NCI-H128 (cell line): ENCODE measurements around the gene DNAH10.

ENCODE experiments used
- DNase-seq: peaks from one replicate; lab custom pipeline; 2025; ENCODE audit not compliant: unreplicated experiment; lab: John Stamatoyannopoulos, UW

DNAH10 gene

GRCh38 chr12:123790905-123791467, 28.9 kb downstream of the DNAH10 start:
- no peak for DNase-seq

GRCh38 chr12:123794027-123794426, 31.9 kb downstream of the DNAH10 start:
- no peak for DNase-seq

GRCh38 chr12:123798518-123798917, 36.4 kb downstream of the DNAH10 start:
- no peak for DNase-seq

GRCh38 chr12:123799227-123799626, 37.1 kb downstream of the DNAH10 start:
- no peak for DNase-seq

- no peak for DNase-seq
Observed at GRCh38 chr12:123801573-123802178, 39.6 kb downstream of the DNAH10 start.

- DNase-seq: no peak
Observed at GRCh38 chr12:123805173-123805572, 43.1 kb downstream of the DNAH10 start.

DNA sequence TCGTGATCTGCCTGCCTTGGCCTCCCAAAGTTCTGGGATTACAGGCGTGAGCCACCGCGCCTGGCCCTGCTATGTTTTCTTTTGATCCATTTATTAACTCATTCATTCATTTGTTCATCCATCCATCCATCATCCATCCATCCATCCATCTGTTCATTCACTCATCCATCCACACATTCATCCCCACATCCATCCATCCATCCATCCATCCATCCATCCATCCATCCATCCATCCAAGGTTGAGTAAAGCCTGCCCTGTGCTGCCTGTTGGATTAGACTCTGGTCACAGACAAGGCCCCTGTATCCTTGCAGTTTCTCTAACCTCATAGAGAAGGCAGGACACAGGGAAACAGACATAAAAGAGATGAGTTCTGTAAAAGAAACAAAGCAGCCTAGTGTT, 44.9 kb downstream of the DNAH10 start:
- no peak for DNase-seq

DNA sequence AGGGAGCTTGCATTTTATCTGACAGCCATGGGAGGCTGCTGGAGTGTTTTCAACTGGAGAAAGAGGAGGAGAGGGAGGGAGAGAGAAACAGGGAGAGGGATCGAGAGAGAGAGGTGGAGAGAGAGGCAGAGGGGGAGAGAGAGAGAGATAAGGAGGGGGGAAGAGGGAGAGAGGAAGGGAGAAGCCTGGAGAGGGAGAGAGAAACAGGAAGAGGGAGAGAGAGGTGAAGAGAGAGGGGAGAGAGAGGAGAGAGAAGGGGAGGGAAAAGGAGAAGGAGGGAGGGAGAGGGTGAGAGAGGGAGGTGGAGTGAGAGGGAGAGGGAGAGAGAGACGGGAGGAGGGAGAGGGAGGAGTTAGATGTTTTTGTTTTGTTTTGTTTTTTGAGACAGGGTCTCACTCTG, 45.6 kb downstream of the DNAH10 start:
- no peak for DNase-seq

GRCh38 chr12:123808167-123808566, 46.1 kb downstream of the DNAH10 start:
- no peak for DNase-seq

DNA sequence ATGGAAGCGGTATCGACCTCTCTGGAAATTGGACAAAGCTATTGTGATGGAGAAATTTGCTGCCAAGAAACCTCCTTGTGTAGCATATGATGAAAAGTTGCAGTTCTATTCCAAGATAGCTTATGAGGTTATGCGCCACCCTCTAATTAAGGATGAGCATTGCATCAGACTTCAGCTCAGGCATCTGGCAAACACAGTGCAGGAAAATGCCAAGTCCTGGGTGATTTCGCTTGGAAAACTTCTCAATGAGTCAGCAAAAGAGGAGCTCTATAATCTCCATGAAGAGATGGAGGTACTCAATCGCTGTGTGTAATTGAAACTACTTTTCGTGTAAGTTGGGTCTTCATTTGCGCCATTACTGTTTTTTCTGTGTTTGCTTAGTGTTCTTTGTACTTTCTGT, 51.2 kb downstream of the DNAH10 start:
- DNase-seq: no peak

GRCh38 chr12:123815968-123816367, 53.9 kb downstream of the DNAH10 start:
- no peak for DNase-seq

- no peak for DNase-seq
Observed at GRCh38 chr12:123816896-123817537, 54.9 kb downstream of the DNAH10 start.

DNA sequence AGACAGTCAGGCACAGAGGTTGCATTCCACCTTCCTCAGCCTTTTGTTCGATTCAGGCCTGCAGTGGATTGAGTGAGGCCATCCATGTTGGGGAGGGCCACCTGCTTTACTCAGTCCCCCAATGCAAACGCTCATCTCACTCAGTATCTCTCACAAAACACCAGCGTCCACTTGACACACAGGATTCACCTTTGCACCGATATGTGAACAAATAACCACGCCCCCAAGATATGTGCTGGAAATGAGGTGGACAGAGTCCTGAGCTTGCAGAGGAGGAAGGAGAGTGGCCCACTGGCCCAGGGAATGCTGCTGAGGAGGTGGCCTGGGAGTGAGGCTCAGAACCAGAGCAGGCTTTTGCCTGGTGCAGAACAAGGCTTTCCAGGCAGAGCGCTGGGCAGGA, 60.7 kb downstream of the DNAH10 start:
- DNase-seq: no peak

- no peak for DNase-seq
Observed at GRCh38 chr12:123828120-123828519, 66.0 kb downstream of the DNAH10 start.

DNA sequence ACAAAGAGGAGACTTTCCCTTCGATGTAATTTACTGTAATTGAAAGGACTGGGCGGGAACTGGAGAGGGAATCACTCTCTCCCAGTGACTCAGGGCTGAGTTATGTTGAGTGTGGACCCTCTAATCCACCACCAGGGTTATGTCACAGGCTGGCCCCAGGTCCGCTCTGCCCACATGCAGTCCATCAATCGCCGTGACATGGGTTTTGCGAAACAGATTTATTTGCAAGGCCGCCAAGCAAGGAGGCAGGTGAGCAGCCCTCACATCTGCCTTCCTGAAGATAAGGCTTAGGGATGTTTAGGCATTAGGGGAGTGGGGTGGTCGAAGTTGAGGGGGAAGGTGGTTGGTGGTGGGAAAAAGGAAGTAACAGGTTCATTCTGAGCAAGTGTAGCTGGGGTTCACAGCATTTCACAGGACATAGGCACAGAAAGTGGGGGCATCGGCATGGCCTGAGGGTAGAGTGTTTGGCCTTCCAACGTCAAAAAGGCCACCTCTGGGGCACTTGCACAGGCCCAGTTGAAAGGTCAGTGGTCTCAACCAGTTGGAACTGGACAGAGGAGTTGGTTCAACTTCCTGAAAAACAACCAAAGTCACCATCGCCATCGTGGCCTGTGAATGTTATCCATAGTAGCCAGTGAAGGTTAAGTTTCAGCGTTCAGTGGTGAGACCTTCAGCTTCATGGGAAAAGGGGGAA, 66.9 kb downstream of the DNAH10 start:
- no peak for DNase-seq

- no peak for DNase-seq
Observed at GRCh38 chr12:123829561-123829960, 67.5 kb downstream of the DNAH10 start.

DNA sequence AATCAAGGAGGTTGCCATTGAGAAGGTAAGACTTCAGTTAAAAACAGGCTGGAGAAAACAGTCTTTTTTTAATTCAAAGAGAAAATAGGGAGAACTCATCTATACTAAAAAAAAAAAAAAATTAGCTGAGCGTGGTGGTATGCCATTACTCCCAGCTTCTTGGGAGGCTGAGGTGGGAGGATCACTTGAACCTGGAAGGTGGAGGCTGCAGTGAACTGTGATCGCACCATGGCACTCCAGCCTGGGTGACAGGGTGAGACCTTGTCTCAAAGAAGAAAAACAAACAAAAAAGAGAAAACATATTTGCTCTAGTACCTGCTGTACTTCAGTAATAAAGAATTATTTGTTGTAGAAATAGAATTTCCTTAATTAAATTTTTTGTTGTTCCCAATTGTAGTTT, 68.6 kb downstream of the DNAH10 start:
- DNase-seq: no peak

- DNase-seq: no peak
Observed at GRCh38 chr12:123832052-123832451, 70.0 kb downstream of the DNAH10 start.

- no peak for DNase-seq
Observed at GRCh38 chr12:123833830-123834229, 71.7 kb downstream of the DNAH10 start.

- DNase-seq: no peak
Observed at GRCh38 chr12:123834845-123835244, 72.7 kb downstream of the DNAH10 start.

- no peak for DNase-seq
Observed at GRCh38 chr12:123836292-123836691, 74.2 kb downstream of the DNAH10 start.

GRCh38 chr12:123839826-123840225, 77.7 kb downstream of the DNAH10 start:
- DNase-seq: no peak
